ENCODE data around the gene CERT1. TPM values are rescaled to one million over a fixed set of nuclear protein-coding genes. Genes with fewer than 3 reads are reported as not detected.

Gene CERT1
- total RNA-seq, 4 donors from 2014 or later, result 28.5 to 45.3 (median 35.8) TPM

- no peak for TF ChIP-seq EP300 (IDR thresholded peaks at IDR 0.05)
- no peak for TF ChIP-seq POLR2AphosphoS5 (IDR thresholded peaks at IDR 0.05)
- TF ChIP-seq POLR2A (IDR thresholded peaks at IDR 0.05; ENCODE audit: low read depth), result no peak
- no peak for TF ChIP-seq CTCF (IDR thresholded peaks at IDR 0.05)
- WGBS, result 80% methylated on average over 4 of the region's 4 CpGs
- no peaks in the 10 kb centered on the region for H3K36me3 ChIP-seq
- H3K4me1 ChIP-seq, result no peaks in the 10 kb centered on the region
- H3K9me3 ChIP-seq, result peaks cover 0 to 8% (median 3%) of the 10 kb centered on the region in 4 donors
- intact Hi-C loops (cut with DNase I), result no loop called here
- H3K4me3 ChIP-seq, result no peak overlapping the region
- no peak for DNase-seq (ENCODE audit: extremely low spot score)
- H3K27me3 ChIP-seq, result no peaks in the 10 kb centered on the region
- H3K27ac ChIP-seq (replicated peaks in 1 of 4), result no peak overlapping the region
Measured at GRCh38 chr5:75475364-75475763, 36.1 kb downstream of the CERT1 start.

GRCh38 chr5:75473463-75473862, 38.0 kb downstream of the CERT1 start:
- H3K27me3 ChIP-seq, result no peaks in the 10 kb centered on the region
- intact Hi-C loops (cut with DNase I), result no loop called here
- H3K9me3 ChIP-seq, result peaks cover 0 to 27% (median 12%) of the 10 kb centered on the region in 4 donors
- no peak for TF ChIP-seq POLR2AphosphoS5 (IDR thresholded peaks at IDR 0.05)
- no peak for TF ChIP-seq EP300 (IDR thresholded peaks at IDR 0.05)
- TF ChIP-seq CTCF (IDR thresholded peaks at IDR 0.05), result no peak
- TF ChIP-seq POLR2A (IDR thresholded peaks at IDR 0.05; ENCODE audit: low read depth), result no peak
- H3K36me3 ChIP-seq, result no peaks in the 10 kb centered on the region
- H3K4me1 ChIP-seq, result no peaks in the 10 kb centered on the region
- DNase-seq (ENCODE audit: extremely low spot score), result no peak
- no peak overlapping the region for H3K27ac ChIP-seq (replicated peaks in 1 of 4)
- H3K4me3 ChIP-seq, result no peak overlapping the region
- WGBS, result 77% methylated on average over 2 of the region's 2 CpGs

GRCh38 chr5:75472973-75473372, 38.5 kb downstream of the CERT1 start:
- 100% methylated on average over 1 of the region's 1 CpG for WGBS
- no peaks in the 10 kb centered on the region for H3K36me3 ChIP-seq
- intact Hi-C loops (cut with DNase I), result no loop called here
- H3K27me3 ChIP-seq, result no peaks in the 10 kb centered on the region
- DNase-seq (ENCODE audit: extremely low spot score), result no peak
- H3K4me3 ChIP-seq, result no peak overlapping the region
- no peak overlapping the region for H3K27ac ChIP-seq (replicated peaks in 1 of 4)
- peaks cover 0 to 31% (median 17%) of the 10 kb centered on the region in 4 donors for H3K9me3 ChIP-seq
- TF ChIP-seq CTCF (IDR thresholded peaks at IDR 0.05) (no peak), POLR2A (IDR thresholded peaks at IDR 0.05; ENCODE audit: low read depth) (no peak), EP300 (IDR thresholded peaks at IDR 0.05) (no peak), POLR2AphosphoS5 (IDR thresholded peaks at IDR 0.05) (no peak)
- H3K4me1 ChIP-seq, result no peaks in the 10 kb centered on the region

GRCh38 chr5:75471193-75471592, 40.2 kb downstream of the CERT1 start:
- intact Hi-C loops (cut with DNase I), result no loop called here
- H3K9me3 ChIP-seq, result peaks cover 0 to 32% (median 18%) of the 10 kb centered on the region in 4 donors
- 98% methylated on average over 2 of the region's 2 CpGs for WGBS
- H3K27ac ChIP-seq (replicated peaks in 1 of 4), result no peak overlapping the region
- H3K4me3 ChIP-seq, result no peak overlapping the region
- TF ChIP-seq POLR2A (IDR thresholded peaks at IDR 0.05; ENCODE audit: low read depth) (no peak), CTCF (IDR thresholded peaks at IDR 0.05) (no peak), EP300 (IDR thresholded peaks at IDR 0.05) (no peak), POLR2AphosphoS5 (IDR thresholded peaks at IDR 0.05) (no peak)
- H3K4me1 ChIP-seq, result peaks cover 0 to under 1% (median under 1%) of the 10 kb centered on the region in 4 donors
- no peaks in the 10 kb centered on the region for H3K27me3 ChIP-seq
- no peak for DNase-seq (ENCODE audit: extremely low spot score)
- H3K36me3 ChIP-seq, result no peaks in the 10 kb centered on the region

- WGBS, result 95% methylated on average over 1 of the region's 1 CpG
- Histone ChIP-seq H3K27me3 (no peaks in the 10 kb centered on the region), H3K4me1 (peaks cover 10 to 17% (median 16%) of the 10 kb centered on the region in 4 donors), H3K36me3 (no peaks in the 10 kb centered on the region), H3K4me3 (no peak overlapping the region), H3K27ac (replicated peaks in 1 of 4) (no peak overlapping the region), H3K9me3 (peaks cover 0 to 32% (median 18%) of the 10 kb centered on the region in 4 donors)
- DNase-seq (ENCODE audit: extremely low spot score), result no peak
- TF ChIP-seq CTCF (IDR thresholded peaks at IDR 0.05) (no peak), POLR2A (IDR thresholded peaks at IDR 0.05; ENCODE audit: low read depth) (no peak)
- intact Hi-C loops (cut with DNase I), result no loop called here
Measured at GRCh38 chr5:75469017-75469416, 42.4 kb downstream of the CERT1 start.

Data from esophagus muscularis mucosa (tissue), 4 donors.